Coronary artery (tissue), 2 donors: ENCODE results near the gene RASGRF1.

Experiments used
- DNase-seq: peaks from one replicate; pipeline ENCODE4 v3.0.0-alpha.2; 2017; ENCODE audit warnings: low spot score
- H3K27ac ChIP-seq, 2 donors: fragments of 200-600 bp; sonication (generic); one replicate each; pipeline ENCODE4 v1.5.1; 2016 to 2019
- H3K4me3 ChIP-seq: fragments of 200-600 bp; sonication (generic); 2 replicates; pipeline ENCODE4 v1.5.1; 2016; ENCODE audit warnings: mild to moderate bottlenecking, moderate library complexity
- CTCF ChIP-seq: fragments of 200-600 bp; sonication (generic); IDR thresholded peaks from one replicate; pipeline ENCODE4 v1.5.1; 2019; ENCODE audit warnings: antibody characterized with exemption

Gene RASGRF1

GRCh38 chr15:79078763-79079410, 11.7 kb downstream of the RASGRF1 start:
- TF ChIP-seq CTCF: no peak
- Histone ChIP-seq H3K27ac (no peak overlapping the region), H3K4me3 (no peak overlapping the region)
- DNase-seq: no peak

- Histone ChIP-seq H3K4me3 (no peak overlapping the region), H3K27ac (no peak overlapping the region)
- TF ChIP-seq CTCF: no peak
- DNase-seq: no peak
Observed at GRCh38 chr15:79078003-79078402, 12.6 kb downstream of the RASGRF1 start.

- no peak overlapping the region for H3K27ac ChIP-seq
- no peak for TF ChIP-seq CTCF
- H3K4me3 ChIP-seq: no peak overlapping the region
- no peak for DNase-seq
Observed at GRCh38 chr15:79076661-79077060, 13.9 kb downstream of the RASGRF1 start.

GRCh38 chr15:79075256-79075655, 15.3 kb downstream of the RASGRF1 start:
- DNase-seq: no peak
- Histone ChIP-seq H3K27ac (no peak overlapping the region), H3K4me3 (no peak overlapping the region)
- no peak for TF ChIP-seq CTCF

GRCh38 chr15:79073336-79073735, 17.2 kb downstream of the RASGRF1 start:
- TF ChIP-seq CTCF: no peak
- H3K27ac ChIP-seq: no peak overlapping the region
- no peak for DNase-seq
- H3K4me3 ChIP-seq: no peak overlapping the region

- H3K27ac ChIP-seq: no peak overlapping the region
- DNase-seq: no peak
- H3K4me3 ChIP-seq: no peak overlapping the region
- TF ChIP-seq CTCF: no peak
Observed at GRCh38 chr15:79071901-79072300, 18.7 kb downstream of the RASGRF1 start.

- no peak overlapping the region for H3K27ac ChIP-seq
- TF ChIP-seq CTCF: no peak
- H3K4me3 ChIP-seq: no peak overlapping the region
- no peak for DNase-seq
Observed at GRCh38 chr15:79068790-79069189, 21.8 kb downstream of the RASGRF1 start.
